GM19468 (cell line): ENCODE results near the gene NFKBIB.

ENCODE experiments used
- ATAC-seq: cut with Tn5 transposase; IDR thresholded peaks from one replicate; pipeline ENCODE4 v1.9.1; 2021; ENCODE audit warnings: mild to moderate bottlenecking, moderate library complexity, moderate number of reproducible peaks; ENCODE audit not compliant: unreplicated experiment; ENCODE audit errors: extremely low read depth

The NFKBIB gene

DNA sequence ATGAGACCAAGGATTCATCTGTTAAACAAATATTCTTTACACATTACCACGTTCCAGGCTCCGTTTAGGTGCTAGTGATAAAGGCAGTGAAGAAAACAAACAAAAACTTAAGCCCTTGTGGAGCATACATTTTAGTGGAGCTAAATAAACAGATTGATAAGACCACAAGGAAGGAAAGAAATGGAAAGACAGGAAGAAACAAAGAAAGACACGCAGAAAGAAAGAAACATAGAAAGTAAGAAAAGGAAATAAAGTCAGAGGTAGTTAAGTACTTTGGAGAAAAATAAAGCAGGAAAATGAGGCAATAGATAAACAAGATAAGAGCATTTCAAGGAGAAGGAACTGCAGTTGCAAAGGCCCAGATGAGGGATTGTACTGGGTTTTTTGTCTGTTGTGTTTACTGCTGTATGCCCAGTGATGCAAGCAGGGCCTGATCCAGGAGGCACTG is 998 bp downstream of the NFKBIB start:
- ATAC-seq = no peak

DNA sequence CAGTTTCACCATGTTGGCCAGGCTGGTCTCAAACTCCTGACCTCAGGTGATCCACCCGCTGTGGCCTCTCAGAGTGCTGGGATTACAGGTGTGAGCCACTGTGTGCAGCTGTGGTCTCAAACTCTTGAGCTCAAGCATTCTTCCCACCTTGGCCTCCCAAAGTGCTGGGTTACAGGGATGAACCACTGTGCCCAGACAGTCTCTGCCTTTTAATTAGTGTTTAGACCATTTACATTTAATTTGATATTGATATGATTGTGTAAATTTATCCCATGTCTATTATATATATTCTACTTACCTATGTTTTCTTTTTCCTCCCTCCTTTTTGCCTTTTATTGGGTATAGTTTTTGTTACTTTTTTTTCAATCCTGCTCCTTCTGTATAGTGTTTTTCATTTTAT is 1.9 kb downstream of the NFKBIB start:
- ATAC-seq = no peak

DNA sequence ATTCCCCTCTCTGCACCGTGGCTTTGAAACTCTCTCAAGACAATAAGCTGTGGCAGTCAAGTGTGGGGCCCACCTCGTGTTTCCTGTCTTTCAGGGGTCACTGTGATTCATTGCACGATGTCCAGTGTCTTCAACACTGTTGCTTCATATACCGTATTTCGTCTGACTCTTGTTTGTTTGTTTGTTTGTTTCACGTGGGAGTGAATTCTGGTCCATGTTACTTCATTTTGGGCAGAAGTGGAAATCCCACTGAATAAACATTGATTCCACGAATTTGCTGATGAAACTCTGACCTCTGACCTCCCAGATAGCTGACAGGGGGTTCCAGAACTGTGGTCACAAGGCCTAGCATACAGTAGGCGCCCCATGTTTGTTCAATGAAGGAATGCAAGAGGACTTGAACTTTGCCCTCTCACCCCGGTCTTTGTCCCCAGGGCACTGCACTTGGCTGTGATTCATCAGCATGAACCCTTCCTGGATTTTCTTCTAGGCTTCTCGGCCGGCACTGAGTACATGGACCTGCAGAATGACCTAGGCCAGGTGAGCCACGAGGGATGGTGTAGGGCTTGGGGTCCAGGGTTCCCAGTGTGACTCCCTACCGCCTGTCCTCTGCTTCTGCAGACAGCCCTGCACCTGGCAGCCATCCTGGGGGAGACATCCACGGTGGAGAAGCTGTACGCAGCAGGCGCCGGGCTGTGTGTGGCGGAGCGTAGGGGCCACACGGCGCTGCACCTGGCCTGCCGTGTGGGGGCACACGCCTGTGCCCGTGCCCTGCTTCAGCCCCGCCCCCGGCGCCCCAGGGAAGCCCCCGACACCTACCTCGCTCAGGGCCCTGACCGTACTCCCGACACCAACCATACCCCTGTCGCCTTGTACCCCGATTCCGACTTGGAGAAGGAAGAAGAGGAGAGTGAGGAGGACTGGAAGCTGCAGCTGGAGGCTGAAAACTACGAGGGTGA is 5.1 kb downstream of the NFKBIB start:
- no peak for ATAC-seq

DNA sequence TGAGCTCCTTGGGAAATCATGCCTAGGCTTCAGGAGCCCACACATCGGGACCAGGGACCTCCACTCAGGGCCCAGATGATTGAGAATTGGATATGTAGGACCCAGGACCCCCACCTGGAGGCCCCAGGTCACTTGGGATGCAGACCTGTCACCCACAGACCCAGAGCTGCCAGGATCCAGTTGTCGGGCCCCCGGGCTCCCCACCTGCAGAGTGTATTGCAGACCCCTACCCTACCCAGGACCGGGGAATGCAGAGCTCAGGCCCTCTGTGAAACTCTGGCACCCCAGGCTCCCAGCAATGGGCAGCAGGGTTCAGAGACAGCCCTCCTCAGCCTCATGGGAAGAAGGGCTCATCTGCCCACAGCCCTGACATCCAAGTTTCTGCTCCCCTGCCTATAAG is 5.9 kb downstream of the NFKBIB start:
- ATAC-seq = no peak

DNA sequence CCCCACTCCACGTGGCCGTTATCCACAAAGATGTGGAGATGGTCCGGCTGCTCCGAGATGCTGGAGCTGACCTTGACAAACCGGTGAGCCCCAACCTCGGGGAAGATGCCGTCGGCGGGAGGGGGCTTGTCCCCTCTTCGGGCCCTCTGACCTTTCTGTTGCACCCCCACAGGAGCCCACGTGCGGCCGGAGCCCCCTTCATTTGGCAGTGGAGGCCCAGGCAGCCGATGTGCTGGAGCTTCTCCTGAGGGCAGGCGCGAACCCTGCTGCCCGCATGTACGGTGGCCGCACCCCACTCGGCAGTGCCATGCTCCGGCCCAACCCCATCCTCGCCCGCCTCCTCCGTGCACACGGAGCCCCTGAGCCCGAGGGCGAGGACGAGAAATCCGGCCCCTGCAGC is 7.5 kb downstream of the NFKBIB start:
- ATAC-seq = no peak

DNA sequence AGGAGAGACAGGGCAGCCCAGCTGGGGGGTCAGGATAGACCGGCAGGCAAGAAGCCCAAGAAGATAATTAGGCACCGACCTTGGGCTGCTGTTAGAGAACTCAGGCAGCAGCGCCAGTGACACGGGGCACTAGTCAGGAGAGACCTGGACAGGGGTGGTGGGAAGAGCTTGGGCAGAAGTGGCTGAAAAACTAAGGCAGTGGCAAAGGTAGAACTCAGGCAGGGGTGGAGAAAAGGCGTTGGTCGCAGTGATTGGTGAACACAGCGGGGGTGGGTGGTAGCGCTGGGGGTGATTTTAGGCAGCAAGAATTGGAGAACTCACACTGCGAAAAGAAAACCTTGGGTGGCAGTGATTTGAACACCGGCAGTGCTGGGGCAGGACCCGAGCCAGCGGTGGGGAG is 7.9 kb downstream of the NFKBIB start:
- ATAC-seq = no peak

DNA sequence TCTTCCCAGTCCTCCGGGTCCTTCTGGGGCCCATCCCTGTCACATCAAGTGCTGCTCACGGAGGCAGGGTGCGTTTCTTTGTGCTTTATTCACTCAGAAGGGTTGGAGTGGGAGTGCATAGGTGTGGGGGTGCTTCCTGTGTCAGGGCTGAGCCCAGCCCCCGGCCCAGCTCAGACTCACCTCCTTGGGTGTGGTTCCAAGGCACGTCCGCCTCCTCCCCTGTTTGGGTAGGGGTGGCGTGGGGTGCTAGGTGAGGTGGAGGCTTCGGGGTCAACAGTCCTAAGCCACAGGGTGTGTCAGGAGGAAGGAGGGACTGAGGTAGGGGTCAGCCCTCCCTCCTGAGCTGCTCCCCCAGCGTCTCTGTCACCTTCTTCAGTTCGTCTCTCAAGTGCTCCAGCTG is 9.1 kb downstream of the NFKBIB start:
- ATAC-seq = no peak

DNA sequence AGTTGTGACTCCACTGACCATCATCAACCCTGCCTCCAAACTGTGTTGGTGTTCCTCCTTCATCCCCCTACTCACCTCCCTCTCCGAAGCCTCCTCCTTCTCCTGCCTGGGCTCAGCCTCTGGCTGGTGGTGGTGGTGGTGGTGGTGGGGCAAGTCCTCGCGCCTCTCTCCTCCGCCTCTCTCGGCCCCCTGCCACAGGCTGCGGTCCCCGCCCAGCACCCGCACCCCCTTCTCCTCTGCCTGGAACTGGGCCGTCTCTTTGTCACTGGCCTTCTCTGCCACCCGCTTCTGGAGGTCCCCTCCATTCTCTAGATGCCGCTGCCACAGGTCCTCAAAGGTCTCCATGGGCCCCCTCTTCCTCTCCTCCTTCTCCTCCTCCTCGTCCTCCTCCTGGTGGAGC is 10.7 kb downstream of the NFKBIB start:
- ATAC-seq = no peak

DNA sequence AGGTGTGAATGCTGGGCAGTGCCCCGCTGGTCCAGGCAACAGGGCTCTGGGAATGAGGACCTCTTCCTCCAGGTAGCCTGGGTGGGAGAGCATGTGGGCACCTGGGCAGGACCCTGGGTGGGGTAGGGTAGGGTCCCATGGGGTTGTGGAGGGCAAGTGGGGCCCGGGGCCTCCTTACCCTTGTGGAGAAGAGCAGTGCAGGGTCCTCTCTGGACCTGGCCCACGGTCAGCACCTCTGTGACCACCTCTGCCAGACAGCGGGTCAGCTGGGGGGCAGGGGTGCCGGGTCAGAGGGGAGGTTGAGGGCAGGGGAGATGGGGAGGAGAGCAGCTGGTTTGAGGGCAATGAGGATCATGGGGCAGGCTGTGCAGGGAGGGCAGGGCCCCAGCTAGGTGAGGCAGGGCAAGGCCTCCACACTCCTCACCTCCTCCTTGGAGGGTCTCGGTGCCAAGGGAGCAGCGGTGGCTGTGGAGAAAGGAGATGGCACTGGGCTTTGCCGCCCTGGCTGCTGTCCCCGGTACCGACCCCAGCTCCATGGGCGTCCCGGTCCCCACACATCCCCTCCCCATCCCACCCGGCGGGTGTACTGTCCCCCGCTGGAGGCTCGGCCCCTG is 11.7 kb downstream of the NFKBIB start:
- no peak for ATAC-seq

DNA sequence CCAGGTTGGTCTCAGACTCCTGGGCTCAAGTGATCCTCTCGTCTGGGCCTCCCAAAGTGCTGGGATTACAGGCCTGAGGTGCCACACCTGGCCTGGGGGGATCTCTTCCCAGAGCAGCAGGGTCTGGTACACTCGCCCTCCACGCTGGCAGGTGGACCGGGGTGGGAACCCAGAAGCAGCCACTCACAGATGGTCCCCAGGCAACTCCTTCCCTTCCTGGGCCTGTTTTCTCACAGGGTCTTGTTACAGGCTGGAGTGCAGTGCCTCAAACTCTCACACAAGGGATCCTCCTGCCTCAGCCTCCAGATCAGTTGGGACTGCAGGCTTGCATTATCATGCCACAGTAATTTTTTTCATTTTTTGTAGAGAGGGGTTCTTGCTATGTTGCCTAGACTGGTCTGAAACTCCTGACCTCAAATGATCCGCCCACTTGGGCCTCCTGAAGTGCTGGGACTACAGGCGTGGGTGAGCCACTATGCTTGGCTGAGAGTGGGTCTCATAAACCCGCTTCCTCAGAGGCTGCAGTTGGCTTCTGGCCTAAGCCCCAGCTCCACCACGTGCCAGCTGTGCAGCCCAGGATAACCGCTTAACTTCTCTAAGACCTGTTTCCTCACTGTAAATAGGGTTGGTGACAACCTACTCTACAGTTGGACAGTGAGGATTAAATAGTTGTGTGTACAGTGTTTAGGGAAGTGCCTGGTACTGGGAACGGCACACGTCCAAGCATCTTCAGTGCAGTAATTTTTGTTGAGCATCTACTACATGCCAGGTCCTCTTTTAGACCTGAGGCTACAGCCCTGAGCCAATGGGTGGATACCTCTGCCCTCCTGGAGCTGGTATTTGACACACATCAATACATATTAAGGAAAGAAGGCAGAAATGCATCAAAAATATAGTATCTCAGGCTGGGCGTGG is 13.1 kb downstream of the NFKBIB start:
- ATAC-seq = no peak

DNA sequence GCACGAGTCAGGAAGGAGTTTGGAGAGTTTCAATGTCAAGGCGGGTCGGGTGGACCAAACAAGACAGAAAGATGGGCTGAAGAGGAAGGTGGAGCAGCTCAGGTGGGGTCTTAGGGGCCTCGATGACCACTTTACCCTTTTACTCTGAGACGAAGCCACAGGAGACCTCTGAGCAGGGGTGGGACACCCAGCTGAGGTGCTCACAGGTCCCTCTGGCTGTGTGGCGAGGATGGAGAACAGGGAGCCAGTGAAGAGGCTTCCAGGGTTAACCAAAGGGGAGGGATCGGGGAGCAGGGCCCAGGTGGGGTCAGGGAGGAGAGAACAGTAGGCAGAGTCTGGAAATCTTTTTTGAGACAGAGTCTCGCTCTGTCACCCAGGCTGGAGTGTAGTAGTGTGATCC is 14.2 kb downstream of the NFKBIB start:
- ATAC-seq = no peak

DNA sequence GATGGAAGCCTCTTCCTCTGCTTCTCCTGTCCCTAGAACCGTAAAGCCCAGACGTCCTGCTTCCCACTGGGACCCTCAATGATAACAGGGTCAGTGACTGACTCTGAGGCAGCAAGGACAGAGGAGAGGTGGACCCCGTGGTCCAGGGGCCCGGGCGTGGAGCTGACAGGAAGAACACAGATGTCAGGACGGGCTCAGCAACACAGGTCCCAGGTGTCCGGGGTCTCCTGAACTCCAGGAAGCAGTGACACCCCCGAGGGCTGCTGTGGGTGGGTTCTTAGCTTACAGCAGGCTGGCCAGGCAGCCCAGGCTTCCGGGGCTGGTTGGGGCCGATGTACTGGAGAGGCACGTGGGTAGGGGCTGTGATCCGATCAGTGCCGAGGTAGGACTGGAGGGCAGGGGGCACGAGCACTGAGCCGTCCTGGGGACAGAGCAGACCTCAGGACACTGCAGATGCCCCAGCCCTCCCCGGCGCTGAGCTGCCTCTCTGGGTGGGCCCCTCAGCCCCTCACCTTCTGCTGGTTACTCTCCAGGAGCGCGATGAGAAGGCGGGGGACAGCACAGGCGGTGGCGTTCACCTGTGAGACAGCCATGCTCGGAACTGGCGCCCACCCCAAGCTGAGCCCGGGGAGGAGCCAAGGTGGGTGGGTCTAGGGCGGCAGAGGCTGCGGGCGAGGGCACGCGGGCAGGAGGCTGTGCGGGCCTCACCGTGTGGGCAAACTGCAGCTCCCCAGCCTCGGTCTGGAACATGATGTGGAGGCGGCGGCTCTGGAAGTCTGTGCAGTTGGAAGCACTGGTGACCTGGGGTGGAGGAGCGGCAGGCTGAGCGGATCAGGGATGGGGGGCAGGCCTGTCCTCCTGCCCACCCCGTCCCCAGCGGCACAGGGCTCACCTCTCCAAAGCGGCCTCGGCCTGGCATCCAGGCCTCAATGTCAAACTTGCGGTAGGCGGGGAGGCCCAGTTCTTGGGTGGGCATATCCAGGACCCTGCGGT is 15.9 kb downstream of the NFKBIB start:
- no peak for ATAC-seq

DNA sequence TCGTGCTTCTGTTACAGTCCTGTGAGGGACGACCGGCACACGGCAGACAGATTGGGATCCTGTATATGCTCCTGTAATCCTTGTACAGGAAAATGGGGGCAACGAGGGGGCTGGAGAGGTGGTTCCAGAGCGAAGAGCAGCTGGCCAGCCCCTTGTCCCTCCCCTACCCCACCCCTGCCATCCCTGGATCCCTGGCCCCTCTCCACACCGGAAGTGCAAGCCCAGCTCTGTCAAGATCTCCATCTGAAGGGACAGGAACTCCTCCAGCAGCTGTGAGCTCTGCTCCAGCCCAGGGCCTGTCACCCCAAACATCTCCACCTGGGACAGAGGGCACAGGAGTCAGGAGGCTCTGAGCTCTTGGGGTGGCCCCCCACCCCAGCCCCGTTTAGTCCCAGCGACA is 17.7 kb downstream of the NFKBIB start:
- no peak for ATAC-seq

DNA sequence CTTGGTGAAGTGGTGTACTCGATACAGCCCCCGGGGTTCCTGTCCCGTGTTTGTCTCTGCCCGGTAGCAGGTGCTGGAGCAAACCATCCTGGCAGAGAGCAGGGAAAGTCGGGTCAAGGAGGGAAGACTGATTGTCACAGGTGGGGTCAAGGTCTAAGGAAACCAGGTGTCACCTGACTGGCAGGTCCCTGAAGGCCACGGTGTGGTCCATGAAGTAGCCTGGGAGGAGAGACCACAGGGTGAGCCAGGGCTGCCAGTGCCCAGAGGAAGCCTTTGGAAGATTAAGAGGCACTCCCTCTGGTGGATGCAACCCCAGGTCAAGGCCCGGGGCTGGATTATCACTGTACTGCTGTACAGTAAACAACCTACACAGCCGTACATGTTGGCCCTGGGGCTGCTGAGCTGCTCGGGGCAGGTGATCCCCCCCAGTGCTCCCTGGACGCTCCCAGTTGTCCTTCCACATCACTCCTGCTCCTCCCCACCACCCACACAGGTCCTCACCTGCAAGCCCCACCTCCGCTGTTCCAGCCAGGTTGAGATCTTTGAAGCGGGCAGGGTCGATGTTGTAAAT is 18.2 kb downstream of the NFKBIB start:
- no peak for ATAC-seq

DNA sequence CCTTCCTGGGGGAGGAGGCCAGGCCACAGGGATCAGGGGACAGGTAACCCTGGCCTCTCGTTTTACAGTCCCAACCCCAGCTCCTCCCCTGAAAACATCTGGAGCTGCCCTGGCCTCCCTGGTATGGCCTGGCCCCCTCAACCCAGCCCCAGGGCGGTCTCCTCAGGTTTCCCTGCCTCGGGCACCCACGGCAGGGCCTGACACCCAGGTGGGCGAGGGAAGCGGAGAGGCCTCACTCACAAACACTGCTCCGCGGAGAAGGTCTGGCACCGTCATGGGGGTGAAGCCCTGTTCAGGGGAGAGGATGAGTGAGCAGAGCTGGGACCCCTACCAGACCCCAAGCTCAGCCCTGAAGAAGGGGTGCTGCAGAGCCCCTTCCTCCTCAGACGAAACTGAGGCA is 18.8 kb downstream of the NFKBIB start:
- no peak for ATAC-seq

DNA sequence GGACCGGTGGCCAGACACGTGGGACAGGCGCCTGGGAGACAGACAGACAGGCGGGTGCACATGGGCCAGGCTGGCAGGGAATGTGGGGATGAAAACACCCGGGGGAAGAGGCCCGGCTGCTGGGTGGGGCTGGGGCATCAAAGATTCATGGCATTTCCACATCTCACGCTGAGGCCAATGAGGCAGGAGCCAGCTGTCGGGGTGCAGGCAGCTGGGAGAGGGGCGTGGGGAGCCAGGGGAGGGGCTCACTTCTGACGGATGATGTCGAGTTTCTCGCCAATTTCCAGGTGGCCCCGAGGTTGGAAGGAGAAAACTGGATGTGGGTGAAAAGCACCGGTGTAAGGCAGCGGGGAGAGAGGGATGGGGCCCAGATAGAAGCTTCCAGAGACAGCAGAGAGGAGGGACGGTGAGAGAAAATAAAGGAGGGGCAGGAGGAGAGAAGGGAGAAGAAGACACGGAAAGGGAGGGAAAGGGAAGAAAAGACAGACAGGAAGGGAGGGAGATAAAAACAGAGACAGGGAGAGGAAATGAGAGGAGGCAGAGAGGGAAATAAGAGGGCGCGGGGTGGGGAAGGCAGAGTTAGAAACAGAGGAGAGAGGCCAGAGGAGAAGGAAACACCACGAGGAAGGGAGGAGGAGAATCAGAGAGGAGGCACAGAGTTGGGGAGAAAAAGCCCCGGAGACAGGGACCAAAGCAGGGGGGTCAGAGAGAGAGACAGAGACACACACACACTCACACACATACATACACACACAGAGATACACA is 20.2 kb downstream of the NFKBIB start:
- no peak for ATAC-seq

DNA sequence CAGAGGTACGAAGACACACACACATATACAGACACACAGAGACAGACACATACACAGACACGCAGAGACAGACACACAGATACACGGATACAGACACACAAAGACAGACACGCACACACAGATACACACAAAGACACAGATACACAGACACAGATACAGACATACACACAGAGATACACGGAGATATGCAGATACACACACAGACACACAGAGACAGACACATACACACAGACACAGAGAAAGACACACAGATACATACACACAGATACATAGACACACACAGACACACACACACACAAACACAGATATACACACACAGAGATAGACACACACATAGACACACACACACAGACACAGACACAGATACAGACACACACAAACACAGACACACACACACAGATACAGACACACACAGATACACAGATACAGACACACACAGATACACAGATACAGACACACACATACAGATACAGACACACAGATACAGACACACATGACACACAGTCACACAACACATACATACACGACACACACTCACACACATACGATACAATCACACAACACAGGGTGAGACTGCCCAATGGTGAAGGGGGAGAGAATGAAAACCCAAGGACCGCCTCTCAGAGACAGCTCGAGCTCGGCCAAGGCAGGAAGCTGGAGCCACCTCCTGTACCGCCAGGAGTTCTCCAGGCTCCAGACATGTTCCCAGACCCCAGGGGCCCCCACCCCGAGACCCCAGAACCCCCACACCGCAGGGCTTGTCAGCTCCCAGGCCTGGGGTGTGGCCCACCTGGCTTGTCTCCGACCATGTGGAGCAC is 21.0 kb downstream of the NFKBIB start:
- no peak for ATAC-seq
